GM12878 (cell line): ENCODE results near the gene CCBE1. TPM values are rescaled to one million over a fixed set of nuclear protein-coding genes. Genes with fewer than 3 reads are reported as not detected.
A peak's percentile ranks its signal among the peaks of the same experiment; 100 is the strongest.

ENCODE experiments used
- ATAC-seq: fragments of 200-7000 bp; cut with Tn5 transposase; 3 replicates; pipeline ENCODE4 v1.9.1; 2020; ENCODE audit warnings: mild to moderate bottlenecking, moderate library complexity
- BruUV-seq: library from RNA; stranded (reverse); fragments of 400-500 nt; replicated peaks from 2 replicates; lab custom pipeline; 2021; lab: Mats Ljungman, UMichigan
- CTCF ChIA-PET: fragments of 300-600 bp; sonication (Branson Sonifier 250); formaldehyde crosslinking; extraction: SDS; loops from one replicate; lab custom pipeline; 2021; ENCODE audit warnings: inconsistent platforms; lab: Yijun Ruan, JAX
- POLR2A ChIA-PET: fragments of 350-600 bp; formaldehyde crosslinking; extraction: SDS; loops from one replicate; lab custom pipeline; 2021; ENCODE audit warnings: inconsistent platforms; lab: Charles Lee
- RAD21 ChIA-PET: fragments of 300-600 bp; sonication (Branson Sonifier 250); formaldehyde crosslinking; loops from one replicate; lab custom pipeline; 2023; ENCODE audit warnings: antibody characterized with exemption; ENCODE audit not compliant: unreplicated experiment; lab: Charles Lee
- SMC1A ChIA-PET: fragments of 300-600 bp; sonication (Branson Sonifier 250); formaldehyde crosslinking; loops from one replicate; lab custom pipeline; 2023; ENCODE audit not compliant: unreplicated experiment, uncharacterized antibody; lab: Charles Lee
- DNase-seq: peaks from one replicate; pipeline ENCODE4 v3.0.0-alpha.2; 2011; ENCODE audit warnings: low read depth, low spot score
- FAIRE-seq: peaks from 3 replicates; lab custom pipeline; 2011; peaks lifted over from hg19 to GRCh38; lab: Jason Lieb, UNC
- H2AFZ ChIP-seq: 2 replicates; pipeline ENCODE4 v1.6.0; 2011; ENCODE audit warnings: low read depth, low read length, control low read depth; ENCODE audit not compliant: control insufficient read depth
- H3K27ac ChIP-seq: 2 replicates; pipeline ENCODE4 v1.5.1; 2011; ENCODE audit warnings: control low read depth; ENCODE audit not compliant: control insufficient read depth, insufficient read depth
- H3K27me3 ChIP-seq, 2 experiments: replicated peaks in 1 of 2; 2 replicates each; pipeline versions ENCODE4 v1.6.0 to v1.6.1; 2011; ENCODE audit warnings: low read length in 1 of 2; ENCODE audit not compliant: control insufficient read depth in 2 of 2, insufficient read depth in 2 of 2
- H3K36me3 ChIP-seq, 2 experiments: 2 replicates each; pipeline ENCODE4 v1.5.1; 2011; ENCODE audit warnings: low read length in 1 of 2; ENCODE audit not compliant: control insufficient read depth in 2 of 2, insufficient read depth in 2 of 2
- H3K4me1 ChIP-seq: 2 replicates; pipeline ENCODE4 v1.6.1; 2011; ENCODE audit warnings: mild to moderate bottlenecking, low read length, moderate library complexity, mixed read lengths; ENCODE audit not compliant: control insufficient read depth, insufficient read depth
- H3K4me2 ChIP-seq: 2 replicates; pipeline ENCODE4 v1.6.0; 2011; ENCODE audit warnings: control low read depth; ENCODE audit not compliant: control insufficient read depth, insufficient read depth
- H3K4me3 ChIP-seq: fragments of 200-600 bp; sonication (generic); 2 replicates; pipeline ENCODE4 v1.5.1; 2016
- H3K79me2 ChIP-seq: 2 replicates; pipeline ENCODE4 v1.6.0; 2011; ENCODE audit warnings: low read length; ENCODE audit not compliant: control insufficient read depth, insufficient read depth
- H3K9ac ChIP-seq: 2 replicates; pipeline ENCODE4 v1.8.0; 2011; ENCODE audit warnings: low read length, control low read depth, mixed read lengths; ENCODE audit not compliant: control insufficient read depth, insufficient read depth
- H3K9me3 ChIP-seq: replicated peaks from 3 replicates; pipeline ENCODE4 v1.5.1; 2011; ENCODE audit warnings: mild to moderate bottlenecking, low read length; ENCODE audit not compliant: control insufficient read depth, insufficient read depth
- H4K20me1 ChIP-seq: 2 replicates; pipeline ENCODE4 v1.6.0; 2011; ENCODE audit not compliant: control insufficient read depth, insufficient read depth
- ATF2 ChIP-seq: IDR thresholded peaks from 2 replicates; pipeline ENCODE4 v1.6.1; 2012; ENCODE audit warnings: low read length, inconsistent platforms
- BCL3 ChIP-seq: IDR thresholded peaks from 2 replicates; pipeline ENCODE4 v1.6.1; 2011; ENCODE audit warnings: borderline replicate concordance, low read depth, mild to moderate bottlenecking, moderate library complexity, low read length; ENCODE audit not compliant: insufficient read depth, poor library complexity, severe bottlenecking
- CBX3 ChIP-seq: fragments of 200-600 bp; sonication (generic); IDR thresholded peaks from 2 replicates; pipeline ENCODE4 v1.6.1; 2016; ENCODE audit warnings: low read depth, borderline replicate concordance
- CHD2 ChIP-seq: IDR thresholded peaks from 2 replicates; pipeline ENCODE4 v1.6.1; 2011; ENCODE audit warnings: low read depth, low read length, improper control_type of control experiment, borderline replicate concordance
- CHD4 ChIP-seq: fragments of 200-600 bp; sonication (generic); IDR thresholded peaks from 2 replicates; pipeline ENCODE4 v1.6.1; 2016; ENCODE audit warnings: mild to moderate bottlenecking
- CTCF ChIP-seq, 3 experiments: IDR thresholded peaks in 2 of 3; conservative IDR thresholded peaks in 1 of 3; 2 replicates each; pipeline ENCODE4 v1.5.1; 2011; ENCODE audit warnings: low read depth in 3 of 3, low read length in 3 of 3, mild to moderate bottlenecking in 3 of 3, control low read depth in 2 of 3, moderate library complexity in 2 of 3, inconsistent platforms in 1 of 3, mixed read lengths in 1 of 3; ENCODE audit not compliant: control insufficient read depth in 2 of 3, insufficient read depth in 1 of 3; ENCODE audit errors: extremely low read depth in 1 of 3
- DPF2 ChIP-seq: fragments of 450-650 bp; IDR thresholded peaks from 2 replicates; pipeline ENCODE4 v1.6.1; 2017; ENCODE audit warnings: mild to moderate bottlenecking
- E4F1 ChIP-seq: fragments of 450-650 bp; IDR thresholded peaks from 2 replicates; pipeline ENCODE4 v1.6.1; 2018; ENCODE audit warnings: borderline replicate concordance, mild to moderate bottlenecking; ENCODE audit not compliant: partially characterized antibody
- MTA3 ChIP-seq: IDR thresholded peaks from 2 replicates; pipeline ENCODE4 v1.6.1; 2012; ENCODE audit warnings: low read length, inconsistent platforms, borderline replicate concordance
- SIX5 ChIP-seq: IDR thresholded peaks from 2 replicates; pipeline ENCODE4 v1.6.1; 2011; ENCODE audit warnings: mild to moderate bottlenecking, low read depth, low read length, moderate library complexity; ENCODE audit not compliant: severe bottlenecking
- STAT3 ChIP-seq: IDR thresholded peaks from 2 replicates; pipeline ENCODE4 v1.6.1; 2011; ENCODE audit warnings: low read depth, low read length, improper control_type of control experiment
- ZBED1 ChIP-seq: IDR thresholded peaks from 2 replicates; pipeline ENCODE4 v1.6.1; 2016; ENCODE audit warnings: borderline replicate concordance
- ZNF207 ChIP-seq: fragments of 450-650 bp; IDR thresholded peaks from 2 replicates; pipeline ENCODE4 v1.6.1; 2014; ENCODE audit warnings: antibody characterized with exemption, mild to moderate bottlenecking, borderline replicate concordance
- WGBS: methylation state at CpG from one replicate; pipeline ENCODE4 v1.1.6; 2016; ENCODE audit warnings: low lambda C conversion rate; ENCODE audit not compliant: insufficient replicate concordance, insufficient coverage; ENCODE audit errors: missing lambda C conversion rate; 5-methylcytosine and 5-hydroxymethylcytosine counted together
- in situ Hi-C: fragments of 300-500 bp; cut with MboI; formaldehyde crosslinking; loops from 9 replicates; pipeline ENCODE4 v1.14.3; 2018; ENCODE audit warnings: mixed read lengths
- intact Hi-C: fragments of 100-400 bp; cut with micrococcal nuclease; formaldehyde crosslinking; loops from one replicate; pipeline ENCODE4 v1.14.2; 2022; ENCODE audit not compliant: unreplicated experiment
- polyA plus RNA-seq, 11 experiments: library from polyadenylated mRNA; depleted of rRNA in 4 of 11; unstranded in 6 of 11; stranded (reverse) in 5 of 11; fragments of >200 nt; fragmentation: Nextera tagmentation in 4 of 11; fragmentation: Illumina TruSeq in 1 of 11; extraction: Ambion mirVana in 4 of 11; extraction: Trizol in 1 of 11; gene quantifications; 1 replicate in 1 of 11; 2 replicates in 10 of 11; pipeline versions ENCODE4 v1.2.1 to v1.2.3, GENCODE V29; 2011 to 2016; ENCODE audit warnings: inconsistent platforms in 2 of 11, missing spikeins in 2 of 11, low read depth in 1 of 11
- total RNA-seq, 4 experiments: library from RNA; depleted of rRNA in 3 of 4; stranded (reverse); fragments of >200 nt in 3 of 4; fragmentation: Illumina TruSeq in 1 of 4; extraction: Trizol in 1 of 4; gene quantifications; 2 replicates each; pipeline versions ENCODE4 v1.2.1 to v1.2.3, GENCODE V29; 2013 to 2021

CCBE1 gene
- total and polyA plus RNA-seq, 10 of the 15 experiments (the other 5 are each of a cell fraction or from before 2014, with no cell fraction given) = 0.03 to 0.49 (median 0.04) TPM; not detected in 7

GRCh38 chr18:59459369-59460071, 237.7 kb downstream of the CCBE1 start:
- no TSS peak for BruUV-seq
- WGBS = 25% methylated on average over 8 of the region's 8 CpGs
- in situ Hi-C loops = loop anchor here (5.0 to 25.0 kb wide), 2 partner anchors 363 to 1103 kb away; no protein-coding TSS in a partner anchor
- no peak for TF ChIP-seq STAT3
- TF ChIP-seq DPF2 = no peak
- TF ChIP-seq CBX3 = no peak
- TF ChIP-seq SIX5 = no peak
- no peak for TF ChIP-seq ATF2
- TF ChIP-seq E4F1 = no peak
- no peak for TF ChIP-seq CHD4
- TF ChIP-seq ZBED1 = no peak
- no peak for TF ChIP-seq MTA3
- no peak for TF ChIP-seq ZNF207
- TF ChIP-seq BCL3 = no peak
- TF ChIP-seq CHD2 = no peak
- TF ChIP-seq CTCF (IDR thresholded peaks at IDR 0.05 in 2 of 3, conservative IDR thresholded peaks at IDR 0.05 in 1 of 3; ENCODE audit: control insufficient read depth in 2 of 3, extremely low read depth in 1 of 3, insufficient read depth in 1 of 3, low read depth in 3 of 3, low read length in 3 of 3) = peak; percentile 53 to 58 (median 55)

More at GRCh38 chr18:59459369-59460071, 237.7 kb downstream of the CCBE1 start:
- intact Hi-C loops = loop anchor here (1.0 to 5.0 kb wide), 2 partner anchors 364 to 1088 kb away; no protein-coding TSS in a partner anchor
- no peaks in the 10 kb centered on the region for H3K9me3 ChIP-seq
- no peak overlapping the region for H3K4me2 ChIP-seq
- no peak overlapping the region for H3K9ac ChIP-seq
- POLR2A ChIA-PET = interaction anchor here (0.6 kb wide), 1 partner anchor 458 kb away, joined by 7 read pairs; no protein-coding TSS in a partner anchor
- no peaks in the 10 kb centered on the region for H3K36me3 ChIP-seq
- FAIRE-seq (no peak), DNase-seq (no peak), ATAC-seq (peak; percentile 48; the same call in 2 of the 3 replicates)
- H3K4me3 ChIP-seq = no peak overlapping the region
- RAD21 ChIA-PET = interaction anchor here (0.7 to 4.8 kb wide), 6 partner anchors 9 to 1089 kb away, joined by 3 to 50 read pairs (median 4); no protein-coding TSS in a partner anchor
- no peaks in the 10 kb centered on the region for H3K4me1 ChIP-seq
- no peaks in the 10 kb centered on the region for H3K79me2 ChIP-seq
- no peaks in the 10 kb centered on the region for H4K20me1 ChIP-seq
- H3K27me3 ChIP-seq = peaks cover 4 to 9% of the 10 kb centered on the region in 2 experiments; a peak in 3 of 4 replicates
- SMC1A ChIA-PET = interaction anchor here (0.8 to 5.4 kb wide), 6 partner anchors 9 to 537 kb away, joined by 3 to 62 read pairs (median 4); no protein-coding TSS in a partner anchor
- no peak overlapping the region for H3K27ac ChIP-seq
- no peak overlapping the region for H2AFZ ChIP-seq
- CTCF ChIA-PET = interaction anchor here (0.9 to 8.8 kb wide), 24 partner anchors 9 to 1090 kb away, joined by 3 to 158 read pairs (median 4); no protein-coding TSS in a partner anchor
